Occipital lobe (tissue), 2 donors: Measurements from ENCODE around the gene RAB13. TPM values are rescaled to one million over a fixed set of nuclear protein-coding genes. Genes with fewer than 3 reads are reported as not detected.

Source experiments
- DNase-seq: peaks from one replicate; lab custom pipeline; 2025; lab: John Stamatoyannopoulos, UW
- total RNA-seq: library from RNA; depleted of rRNA; stranded (reverse); fragments of >200 nt; gene quantifications from one replicate; pipeline ENCODE4 v1.2.3, GENCODE V29; 2014

Gene RAB13
- total RNA-seq, 1 donor from 2014 or later, result 7.0 TPM

- no peak for DNase-seq
These were observed 28.4 kb downstream of the RAB13 start for GRCh38 chr1:153957744-153958110.

GRCh38 chr1:153956997-153957715, 29.0 kb downstream of the RAB13 start:
- DNase-seq, result no peak

GRCh38 chr1:153954826-153955225, 31.3 kb downstream of the RAB13 start:
- DNase-seq, result no peak

- DNase-seq, result no peak
These were observed 32.2 kb downstream of the RAB13 start for GRCh38 chr1:153953859-153954365.

GRCh38 chr1:153951801-153952200, 34.3 kb downstream of the RAB13 start:
- no peak for DNase-seq

- no peak for DNase-seq
These were observed 35.0 kb downstream of the RAB13 start for GRCh38 chr1:153951183-153951582.

- DNase-seq, result peak; percentile 58
These were observed 39.4 kb downstream of the RAB13 start, which contains the start of gene DENND4B for GRCh38 chr1:153946622-153947241. TSS of gene DENND4B (minus strand) at chr1:153946718. CDS start at chr1:153944374, 2,344 bp downstream.

GRCh38 chr1:153945795-153946621, 40.1 kb downstream of the RAB13 start:
- DNase-seq, result peak; percentile 66

GRCh38 chr1:153945131-153945794, 40.9 kb downstream of the RAB13 start:
- no peak for DNase-seq

GRCh38 chr1:153944827-153945117, 41.4 kb downstream of the RAB13 start:
- DNase-seq, result no peak

GRCh38 chr1:153944005-153944826, 41.9 kb downstream of the RAB13 start:
- no peak for DNase-seq

GRCh38 chr1:153942766-153943549, 43.2 kb downstream of the RAB13 start:
- no peak for DNase-seq

- no peak for DNase-seq
These were observed 44.1 kb downstream of the RAB13 start for GRCh38 chr1:153941826-153942725.

- DNase-seq, result no peak
These were observed 45.4 kb downstream of the RAB13 start for GRCh38 chr1:153940756-153941155.

GRCh38 chr1:153939476-153939875, 46.7 kb downstream of the RAB13 start:
- no peak for DNase-seq

- no peak for DNase-seq
These were observed 47.1 kb downstream of the RAB13 start for GRCh38 chr1:153938996-153939395.

- DNase-seq, result no peak
These were observed 48.8 kb downstream of the RAB13 start for GRCh38 chr1:153937331-153937730.

- no peak for DNase-seq
These were observed 49.9 kb downstream of the RAB13 start for GRCh38 chr1:153936011-153936802.
